OCI-LY7 (cell line): ENCODE results near the gene MPPED2. TPM values are rescaled to one million over a fixed set of nuclear protein-coding genes. Genes with fewer than 3 reads are reported as not detected.

Source experiments
- BruUV-seq: library from RNA; stranded (reverse); fragments of 400-500 nt; replicated peaks from 2 replicates; lab custom pipeline; 2021; lab: Mats Ljungman, UMichigan
- CTCF ChIA-PET: fragments of 300-600 bp; sonication (Branson Sonifier 250); formaldehyde crosslinking; loops from one replicate; lab custom pipeline; 2022; ENCODE audit warnings: antibody characterized with exemption; ENCODE audit not compliant: unreplicated experiment; lab: Charles Lee
- POLR2A ChIA-PET: fragments of 300-600 bp; sonication (Branson Sonifier 250); formaldehyde crosslinking; loops from one replicate; lab custom pipeline; 2022; ENCODE audit warnings: antibody characterized with exemption; lab: Charles Lee
- DNase-seq: peaks from one replicate; pipeline ENCODE4 v3.0.0-alpha.2; 2015; ENCODE audit warnings: low spot score
- H2AFZ ChIP-seq: fragments of 200-600 bp; sonication (generic), shearing (Covaris generic); 2 replicates; pipeline ENCODE4 v1.6.1; 2014; ENCODE audit warnings: mild to moderate bottlenecking, antibody characterized with exemption, low read length, moderate library complexity
- H3K27ac ChIP-seq: fragments of 200-600 bp; sonication (generic); 2 replicates; pipeline ENCODE4 v1.5.1; 2014; ENCODE audit warnings: mixed run types, low read depth, mild to moderate bottlenecking, moderate library complexity, low read length, inconsistent platforms; ENCODE audit not compliant: poor library complexity, severe bottlenecking
- H3K36me3 ChIP-seq: fragments of 200-600 bp; sonication (generic); 2 replicates; pipeline ENCODE4 v1.6.1; 2014; ENCODE audit warnings: mild to moderate bottlenecking, antibody characterized with exemption, low read length, moderate library complexity, mixed read lengths; ENCODE audit not compliant: insufficient read depth
- H3K4me1 ChIP-seq: fragments of 200-600 bp; sonication (generic); 2 replicates; pipeline ENCODE4 v1.5.1; 2014; ENCODE audit warnings: mild to moderate bottlenecking, low read length; ENCODE audit not compliant: insufficient read depth, poor library complexity, severe bottlenecking
- H3K4me2 ChIP-seq: fragments of 200-600 bp; sonication (generic); 2 replicates; pipeline ENCODE4 v1.6.1; 2014; ENCODE audit warnings: mild to moderate bottlenecking, low read length
- H3K4me3 ChIP-seq: fragments of 200-600 bp; sonication (generic); 2 replicates; pipeline ENCODE4 v1.5.1; 2014; ENCODE audit warnings: mild to moderate bottlenecking, low read depth, low read length; ENCODE audit not compliant: poor library complexity, severe bottlenecking
- H3K79me2 ChIP-seq: fragments of 200-600 bp; sonication (generic); 2 replicates; pipeline ENCODE4 v1.6.1; 2016; ENCODE audit warnings: low read depth, mild to moderate bottlenecking, low read length, moderate library complexity, mixed read lengths; ENCODE audit not compliant: insufficient read depth
- H3K9me2 ChIP-seq: fragments of 200-600 bp; sonication (generic); 2 replicates; pipeline ENCODE4 v1.6.1; 2016; ENCODE audit warnings: mild to moderate bottlenecking, low read length, mixed read lengths; ENCODE audit not compliant: insufficient read depth
- H3K9me3 ChIP-seq: fragments of 200-600 bp; sonication (generic); 2 replicates; pipeline ENCODE4 v1.6.1; 2014; ENCODE audit warnings: mild to moderate bottlenecking, mixed run types, low read length, mixed read lengths
- H4K20me1 ChIP-seq: fragments of 200-600 bp; sonication (generic); 2 replicates; pipeline ENCODE4 v1.6.1; 2014; ENCODE audit warnings: mild to moderate bottlenecking, antibody characterized with exemption, low read length, moderate library complexity, mixed read lengths; ENCODE audit not compliant: insufficient read depth
- EZH2phosphoT487 ChIP-seq: fragments of 200-600 bp; sonication (generic); IDR thresholded peaks from 2 replicates; pipeline ENCODE4 v1.6.1; 2018; ENCODE audit warnings: low read depth, borderline replicate concordance, mild to moderate bottlenecking, mixed run types, antibody characterized with exemption, low read length, moderate library complexity, mixed read lengths
- intact Hi-C: fragments of 100-400 bp; cut with micrococcal nuclease; formaldehyde crosslinking; loops from one replicate; pipeline ENCODE4 v1.10.0; 2022; ENCODE audit not compliant: unreplicated experiment
- total RNA-seq, 2 experiments: library from RNA; depleted of rRNA in 1 of 2; stranded (reverse); fragments of >200 nt in 1 of 2; shearing (Covaris generic) in 1 of 2; gene quantifications; 2 replicates each; pipeline ENCODE4 v1.2.3, GENCODE V29; 2014 to 2022
- TF ChIP-seq, protein P1 (sequence below): fragments of 200-600 bp; sonication (generic); conservative IDR thresholded peaks from 2 replicates; pipeline ENCODE4 v1.5.1; 2014; ENCODE audit warnings: mild to moderate bottlenecking, antibody characterized with exemption, low read length, moderate library complexity, mixed read lengths

MPPED2 gene
- total RNA-seq, 2 experiments from 2014 or later = not detected

DNA sequence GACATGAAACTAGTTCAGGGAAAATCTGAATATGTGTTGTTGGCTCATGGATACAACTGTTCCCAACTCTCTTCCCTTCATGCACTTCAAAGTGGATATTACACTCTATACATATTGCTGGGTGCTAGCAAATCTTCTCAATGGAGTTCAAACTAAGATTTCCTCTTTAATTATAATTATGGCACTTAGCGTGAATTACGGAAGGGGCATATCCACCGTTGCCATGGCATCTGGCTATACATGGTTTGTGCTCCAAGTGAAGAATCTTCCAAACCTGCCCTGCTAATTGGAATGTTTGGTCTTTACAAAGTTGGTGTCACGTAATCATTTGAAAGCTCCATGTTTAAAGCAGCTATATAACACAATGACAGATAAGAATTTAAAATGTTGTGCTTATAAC lies 5.6 kb downstream of the MPPED2 start:
- no peak overlapping the region for H3K27ac ChIP-seq
- H4K20me1 ChIP-seq = no peaks in the 10 kb centered on the region
- no peaks in the 10 kb centered on the region for H3K9me2 ChIP-seq
- no peaks in the 10 kb centered on the region for H3K4me1 ChIP-seq
- no TSS peak for BruUV-seq
- no peak overlapping the region for H3K4me2 ChIP-seq
- no peaks in the 10 kb centered on the region for H3K36me3 ChIP-seq
- DNase-seq = no peak
- no peaks in the 10 kb centered on the region for H3K9me3 ChIP-seq
- ChIA-PET POLR2A (interaction anchor here (1.6 kb wide), 1 partner anchor 10 kb away, joined by 3 read pairs; no protein-coding TSS in a partner anchor), CTCF (no interaction called here)
- H3K4me3 ChIP-seq = no peak overlapping the region
- intact Hi-C loops = loop anchor here (10.0 kb wide), 1 partner anchor 1444 kb away; no protein-coding TSS in a partner anchor
- no peaks in the 10 kb centered on the region for H3K79me2 ChIP-seq
- TF ChIP-seq EZH2phosphoT487 = no peak
- TF ChIP-seq, protein P1, sequence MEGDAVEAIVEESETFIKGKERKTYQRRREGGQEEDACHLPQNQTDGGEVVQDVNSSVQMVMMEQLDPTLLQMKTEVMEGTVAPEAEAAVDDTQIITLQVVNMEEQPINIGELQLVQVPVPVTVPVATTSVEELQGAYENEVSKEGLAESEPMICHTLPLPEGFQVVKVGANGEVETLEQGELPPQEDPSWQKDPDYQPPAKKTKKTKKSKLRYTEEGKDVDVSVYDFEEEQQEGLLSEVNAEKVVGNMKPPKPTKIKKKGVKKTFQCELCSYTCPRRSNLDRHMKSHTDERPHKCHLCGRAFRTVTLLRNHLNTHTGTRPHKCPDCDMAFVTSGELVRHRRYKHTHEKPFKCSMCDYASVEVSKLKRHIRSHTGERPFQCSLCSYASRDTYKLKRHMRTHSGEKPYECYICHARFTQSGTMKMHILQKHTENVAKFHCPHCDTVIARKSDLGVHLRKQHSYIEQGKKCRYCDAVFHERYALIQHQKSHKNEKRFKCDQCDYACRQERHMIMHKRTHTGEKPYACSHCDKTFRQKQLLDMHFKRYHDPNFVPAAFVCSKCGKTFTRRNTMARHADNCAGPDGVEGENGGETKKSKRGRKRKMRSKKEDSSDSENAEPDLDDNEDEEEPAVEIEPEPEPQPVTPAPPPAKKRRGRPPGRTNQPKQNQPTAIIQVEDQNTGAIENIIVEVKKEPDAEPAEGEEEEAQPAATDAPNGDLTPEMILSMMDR = no peak
- no peak overlapping the region for H2AFZ ChIP-seq

DNA sequence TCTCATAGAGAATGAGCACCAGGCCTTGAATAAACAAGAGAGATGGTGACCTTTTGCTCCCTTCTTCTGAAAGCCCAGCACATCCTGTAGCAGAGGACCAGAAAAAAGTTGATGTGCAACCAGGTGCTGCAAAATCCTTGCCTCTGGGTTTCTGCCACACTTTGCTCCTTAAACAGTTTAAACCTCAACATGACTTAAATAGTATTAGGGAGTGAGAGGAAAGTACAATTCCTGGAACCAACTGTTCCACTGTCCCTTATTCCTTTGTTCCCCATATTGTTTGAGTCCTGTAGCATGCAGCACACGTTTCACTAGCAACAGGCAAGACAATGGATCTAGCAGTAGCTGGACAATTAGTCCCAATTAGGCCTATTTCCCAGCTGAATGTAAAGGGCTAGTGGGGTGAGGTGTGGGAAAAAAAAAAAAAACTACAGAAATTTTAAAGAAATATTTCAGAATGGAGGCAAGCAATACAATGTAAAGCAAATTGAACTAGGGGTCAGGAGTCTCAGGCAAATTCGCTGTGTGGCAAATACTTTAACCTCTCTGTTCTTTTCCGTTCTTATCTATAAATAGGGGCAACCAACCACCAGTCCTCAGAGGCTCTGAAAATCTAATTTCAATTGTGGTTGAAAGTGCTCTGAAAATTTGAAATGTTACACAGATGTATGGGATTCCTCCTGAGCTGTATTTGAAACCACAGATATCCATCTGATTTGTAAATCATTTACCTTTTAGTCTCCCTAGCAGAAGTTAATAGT lies 6.6 kb downstream of the MPPED2 start:
- Histone ChIP-seq H2AFZ (no peak overlapping the region), H3K4me1 (no peaks in the 10 kb centered on the region), H3K9me3 (no peaks in the 10 kb centered on the region), H4K20me1 (no peaks in the 10 kb centered on the region), H3K4me3 (no peak overlapping the region), H3K79me2 (no peaks in the 10 kb centered on the region), H3K36me3 (no peaks in the 10 kb centered on the region), H3K4me2 (no peak overlapping the region), H3K27ac (no peak overlapping the region), H3K9me2 (no peaks in the 10 kb centered on the region)
- CTCF ChIA-PET = no interaction called here
- intact Hi-C loops = loop anchor here (10.0 kb wide), 1 partner anchor 1445 kb away; no protein-coding TSS in a partner anchor
- no TSS peak for BruUV-seq
- POLR2A ChIA-PET = interaction anchor here (1.6 kb wide), 1 partner anchor 9 kb away, joined by 3 read pairs; no protein-coding TSS in a partner anchor
- no peak for DNase-seq
- TF ChIP-seq, protein P1 = no peak
- TF ChIP-seq EZH2phosphoT487 = no peak

DNA sequence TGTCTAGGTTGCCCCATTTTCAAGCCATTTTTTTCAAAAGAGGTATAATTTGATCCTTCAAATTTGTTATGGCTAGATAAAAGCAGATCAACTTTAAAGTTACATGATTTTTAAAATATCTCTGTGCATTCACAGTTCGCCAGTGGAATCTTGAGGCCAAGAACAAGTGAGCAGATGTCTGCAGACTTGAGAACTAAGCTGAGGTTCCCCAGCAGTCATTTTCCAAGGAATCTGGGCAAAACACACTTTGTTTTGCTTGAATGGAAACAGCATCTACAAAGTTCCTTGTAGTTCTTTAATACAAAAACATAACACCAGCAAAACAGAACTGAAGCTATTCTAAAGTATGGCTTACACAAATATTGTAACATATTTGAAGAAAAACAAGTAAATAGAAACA lies 7.7 kb downstream of the MPPED2 start:
- no peak for DNase-seq
- no TSS peak for BruUV-seq
- POLR2A ChIA-PET = interaction anchor here (0.7 kb wide), 1 partner anchor 493 kb away, joined by 3 read pairs; no protein-coding TSS in a partner anchor

More for the DNA sequence above, 7.7 kb downstream of the MPPED2 start:
- Histone ChIP-seq H4K20me1 (no peaks in the 10 kb centered on the region), H3K4me3 (no peak overlapping the region), H3K4me1 (no peaks in the 10 kb centered on the region), H3K9me3 (no peaks in the 10 kb centered on the region), H3K27ac (no peak overlapping the region), H2AFZ (no peak overlapping the region), H3K9me2 (no peaks in the 10 kb centered on the region), H3K79me2 (no peaks in the 10 kb centered on the region), H3K36me3 (no peaks in the 10 kb centered on the region), H3K4me2 (no peak overlapping the region)
- TF ChIP-seq, protein P1 = no peak
- no peak for TF ChIP-seq EZH2phosphoT487
- CTCF ChIA-PET = no interaction called here
- intact Hi-C loops = no loop called here
